ENCODE results near the gene G2E3.

G2E3 gene, protein sequence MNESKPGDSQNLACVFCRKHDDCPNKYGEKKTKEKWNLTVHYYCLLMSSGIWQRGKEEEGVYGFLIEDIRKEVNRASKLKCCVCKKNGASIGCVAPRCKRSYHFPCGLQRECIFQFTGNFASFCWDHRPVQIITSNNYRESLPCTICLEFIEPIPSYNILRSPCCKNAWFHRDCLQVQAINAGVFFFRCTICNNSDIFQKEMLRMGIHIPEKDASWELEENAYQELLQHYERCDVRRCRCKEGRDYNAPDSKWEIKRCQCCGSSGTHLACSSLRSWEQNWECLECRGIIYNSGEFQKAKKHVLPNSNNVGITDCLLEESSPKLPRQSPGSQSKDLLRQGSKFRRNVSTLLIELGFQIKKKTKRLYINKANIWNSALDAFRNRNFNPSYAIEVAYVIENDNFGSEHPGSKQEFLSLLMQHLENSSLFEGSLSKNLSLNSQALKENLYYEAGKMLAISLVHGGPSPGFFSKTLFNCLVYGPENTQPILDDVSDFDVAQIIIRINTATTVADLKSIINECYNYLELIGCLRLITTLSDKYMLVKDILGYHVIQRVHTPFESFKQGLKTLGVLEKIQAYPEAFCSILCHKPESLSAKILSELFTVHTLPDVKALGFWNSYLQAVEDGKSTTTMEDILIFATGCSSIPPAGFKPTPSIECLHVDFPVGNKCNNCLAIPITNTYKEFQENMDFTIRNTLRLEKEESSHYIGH

GRCh38 chr14:30558675-30559555 is at the start of gene G2E3:
TSS of gene G2E3 (plus strand) at chr14:30559158. CDS start at chr14:30581080, 21,922 bp downstream.
- DNase-seq (peak; percentile 87), ATAC-seq (replicated peaks) (peak; percentile 99)
- H3K9me3 Mint-ChIP-seq, result no peaks in the 10 kb centered on the region
- peaks cover 14 to 25% of the 10 kb centered on the region in 2 donors for H3K4me1 Mint-ChIP-seq
- peaks cover 10 to 20% of the 10 kb centered on the region in 2 donors for H3K36me3 Mint-ChIP-seq
- peak within 1 kb of the TSS; percentile 100 for H3K4me3 Mint-ChIP-seq
- no peaks in the 10 kb centered on the region for H3K27me3 Mint-ChIP-seq
- H3K27ac Mint-ChIP-seq, result peak within 1 kb of the TSS; percentile 100

DNA sequence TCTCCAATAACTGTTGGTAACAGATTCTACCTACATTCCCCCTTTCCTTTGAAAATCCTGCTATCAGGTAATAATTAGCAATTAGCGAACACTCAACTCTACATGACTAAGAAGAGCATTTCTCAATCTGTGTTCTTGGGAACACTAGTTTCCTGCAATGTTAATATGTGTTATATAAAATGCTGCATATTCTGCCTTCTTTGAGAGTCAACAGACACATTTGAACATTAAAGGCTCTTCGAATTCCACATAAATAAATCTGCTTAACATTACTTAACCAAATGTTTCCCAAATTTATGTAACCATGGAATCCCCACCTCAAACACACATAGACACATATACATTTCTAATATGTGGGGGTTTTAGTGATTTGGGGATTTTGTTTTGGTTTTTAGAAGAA is 41.2 kb upstream of the G2E3 start:
- peaks cover 0 to 5% of the 10 kb centered on the region in 2 donors for H3K4me1 Mint-ChIP-seq
- H3K4me3 Mint-ChIP-seq, result no peak overlapping the region
- no peak for ATAC-seq (replicated peaks)
- DNase-seq, result no peak
- H3K27ac Mint-ChIP-seq, result no peak overlapping the region
- no peaks in the 10 kb centered on the region for H3K36me3 Mint-ChIP-seq
- H3K9me3 Mint-ChIP-seq, result peaks cover 0 to 4% of the 10 kb centered on the region in 2 donors
- peaks cover 5 to 11% of the 10 kb centered on the region in 2 donors for H3K27me3 Mint-ChIP-seq

GRCh38 chr14:30518867-30519560 is 39.9 kb upstream of the G2E3 start:
- no peak for ATAC-seq (replicated peaks)
- Mint-ChIP-seq H3K27me3 (peaks cover 2 to 8% of the 10 kb centered on the region in 2 donors), H3K9me3 (peaks cover 0 to 2% of the 10 kb centered on the region in 2 donors), H3K36me3 (no peaks in the 10 kb centered on the region), H3K27ac (no peak overlapping the region), H3K4me1 (peaks cover 0 to 5% of the 10 kb centered on the region in 2 donors), H3K4me3 (no peak overlapping the region)
- no peak for DNase-seq

GRCh38 chr14:30519961-30520360 is 39.0 kb upstream of the G2E3 start:
- ATAC-seq (replicated peaks) (no peak), DNase-seq (no peak)
- Mint-ChIP-seq H3K27me3 (no peaks in the 10 kb centered on the region), H3K4me3 (no peak overlapping the region), H3K36me3 (no peaks in the 10 kb centered on the region), H3K9me3 (no peaks in the 10 kb centered on the region), H3K27ac (no peak overlapping the region), H3K4me1 (peaks cover 0 to 5% of the 10 kb centered on the region in 2 donors)

GRCh38 chr14:30520536-30520935 is 38.4 kb upstream of the G2E3 start:
- H3K36me3 Mint-ChIP-seq, result no peaks in the 10 kb centered on the region
- H3K27ac Mint-ChIP-seq, result no peak overlapping the region

GRCh38 chr14:30521899-30522736 is 36.8 kb upstream of the G2E3 start:
- Mint-ChIP-seq H3K4me3 (no peak overlapping the region), H3K27me3 (no peaks in the 10 kb centered on the region), H3K27ac (no peak overlapping the region), H3K9me3 (peaks cover 0 to 1% of the 10 kb centered on the region in 2 donors), H3K4me1 (peaks cover 0 to 5% of the 10 kb centered on the region in 2 donors), H3K36me3 (no peaks in the 10 kb centered on the region)
- DNase-seq (no peak), ATAC-seq (replicated peaks) (no peak)

More at GRCh38 chr14:30520536-30520935, 38.4 kb upstream of the G2E3 start:
- H3K4me1 Mint-ChIP-seq, result peaks cover 0 to 5% of the 10 kb centered on the region in 2 donors
- H3K27me3 Mint-ChIP-seq, result no peaks in the 10 kb centered on the region
- ATAC-seq (replicated peaks), result no peak
- DNase-seq, result no peak
- no peaks in the 10 kb centered on the region for H3K9me3 Mint-ChIP-seq
- no peak overlapping the region for H3K4me3 Mint-ChIP-seq

DNA sequence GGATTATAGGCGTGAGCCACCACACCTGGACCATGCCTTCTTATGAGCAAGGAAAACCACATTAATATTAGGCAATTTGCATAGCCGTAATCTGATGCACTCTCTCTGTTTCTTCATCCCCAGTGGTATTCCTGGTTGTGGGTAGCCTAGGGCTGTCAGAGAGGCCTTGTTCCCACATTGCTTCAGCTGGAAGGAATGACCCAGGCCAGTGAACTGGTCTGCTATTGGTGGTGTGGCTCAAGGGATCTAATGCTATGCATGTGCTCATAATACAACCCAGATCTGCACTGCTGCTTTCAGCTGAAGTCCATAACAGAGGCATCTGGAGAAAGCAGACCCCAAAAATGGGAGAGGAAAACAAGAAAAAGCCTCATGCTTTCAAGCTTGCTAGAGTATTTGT is 33.1 kb upstream of the G2E3 start:
- no peak for DNase-seq
- Mint-ChIP-seq H3K27ac (no peak overlapping the region), H3K36me3 (no peaks in the 10 kb centered on the region), H3K9me3 (peaks cover 0 to 3% of the 10 kb centered on the region in 2 donors), H3K4me1 (peaks cover 0 to 5% of the 10 kb centered on the region in 2 donors), H3K27me3 (no peaks in the 10 kb centered on the region), H3K4me3 (no peak overlapping the region)
- ATAC-seq (replicated peaks), result no peak

DNA sequence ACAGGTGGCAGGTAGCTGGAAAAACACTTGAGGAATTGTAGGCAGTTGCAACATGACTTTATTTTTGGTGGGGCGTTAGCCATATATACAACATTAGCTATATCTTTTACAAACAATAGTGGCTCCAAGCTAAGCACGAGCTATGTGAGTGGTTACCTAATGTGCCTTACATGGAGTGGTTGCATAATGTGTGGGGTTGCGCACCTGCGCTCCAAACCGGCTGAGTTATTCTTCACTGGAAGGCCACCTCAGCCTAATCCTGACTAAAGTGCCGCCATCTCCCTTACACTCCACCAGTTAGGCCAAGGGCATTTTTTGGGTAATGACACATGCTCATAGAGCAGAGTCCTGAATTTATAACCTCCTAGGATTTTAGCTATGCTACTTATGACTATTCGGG is 31.8 kb upstream of the G2E3 start:
- no peak overlapping the region for H3K27ac Mint-ChIP-seq

GRCh38 chr14:30528119-30528518 is 30.8 kb upstream of the G2E3 start:
- DNase-seq (no peak), ATAC-seq (replicated peaks) (no peak)
- Mint-ChIP-seq H3K36me3 (no peaks in the 10 kb centered on the region), H3K4me3 (no peak overlapping the region), H3K27me3 (no peaks in the 10 kb centered on the region), H3K27ac (no peak overlapping the region), H3K4me1 (no peaks in the 10 kb centered on the region), H3K9me3 (peaks cover 0 to 3% of the 10 kb centered on the region in 2 donors)

More for the DNA sequence above, 31.8 kb upstream of the G2E3 start:
- H3K9me3 Mint-ChIP-seq, result peaks cover 0 to 3% of the 10 kb centered on the region in 2 donors
- H3K4me3 Mint-ChIP-seq, result no peak overlapping the region
- H3K36me3 Mint-ChIP-seq, result no peaks in the 10 kb centered on the region
- peaks cover 0 to 1% of the 10 kb centered on the region in 2 donors for H3K4me1 Mint-ChIP-seq
- no peak for ATAC-seq (replicated peaks)
- no peaks in the 10 kb centered on the region for H3K27me3 Mint-ChIP-seq
- no peak for DNase-seq

GRCh38 chr14:30528778-30529642 is 29.9 kb upstream of the G2E3 start:
- ATAC-seq (replicated peaks) (no peak), DNase-seq (no peak)
- no peaks in the 10 kb centered on the region for H3K27me3 Mint-ChIP-seq
- no peaks in the 10 kb centered on the region for H3K4me1 Mint-ChIP-seq
- H3K9me3 Mint-ChIP-seq, result peaks cover 0 to 3% of the 10 kb centered on the region in 2 donors
- H3K4me3 Mint-ChIP-seq, result no peak overlapping the region
- H3K36me3 Mint-ChIP-seq, result no peaks in the 10 kb centered on the region
- H3K27ac Mint-ChIP-seq, result no peak overlapping the region

DNA sequence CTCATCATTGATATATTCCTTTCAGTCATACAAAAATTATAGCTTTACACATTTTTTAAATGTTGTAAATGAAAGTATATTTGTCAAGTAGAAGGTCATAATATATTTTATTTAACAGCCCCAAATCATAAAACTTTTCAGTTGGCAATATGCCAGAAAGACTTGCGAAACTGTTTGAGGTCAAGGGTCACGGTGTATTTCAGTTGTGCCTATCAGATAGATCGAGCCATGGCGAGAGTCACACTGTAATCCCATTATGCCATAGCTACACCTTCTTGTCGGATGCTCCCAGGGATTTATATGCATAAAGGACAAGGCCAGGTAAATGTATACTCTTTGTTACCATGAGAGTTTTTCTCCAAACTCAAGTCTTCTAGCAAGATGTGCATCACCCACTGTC is 26.7 kb upstream of the G2E3 start:
- peaks cover 8 to 12% of the 10 kb centered on the region in 2 donors for H3K27me3 Mint-ChIP-seq
- H3K4me1 Mint-ChIP-seq, result no peaks in the 10 kb centered on the region
- H3K36me3 Mint-ChIP-seq, result no peaks in the 10 kb centered on the region
- H3K4me3 Mint-ChIP-seq, result no peak overlapping the region
- peaks cover 0 to 3% of the 10 kb centered on the region in 2 donors for H3K9me3 Mint-ChIP-seq
- no peak for DNase-seq
- no peak overlapping the region for H3K27ac Mint-ChIP-seq
- no peak for ATAC-seq (replicated peaks)

GRCh38 chr14:30533126-30533525 is 25.8 kb upstream of the G2E3 start:
- H3K27ac Mint-ChIP-seq, result no peak overlapping the region
- H3K36me3 Mint-ChIP-seq, result no peaks in the 10 kb centered on the region
- no peak overlapping the region for H3K4me3 Mint-ChIP-seq
- peaks cover 12 to 16% of the 10 kb centered on the region in 2 donors for H3K27me3 Mint-ChIP-seq
- no peaks in the 10 kb centered on the region for H3K4me1 Mint-ChIP-seq
- ATAC-seq (replicated peaks) (no peak), DNase-seq (no peak)
- H3K9me3 Mint-ChIP-seq, result peaks cover 0 to 1% of the 10 kb centered on the region in 2 donors

Measured in stimulated activated naive B cell treated with anti-CD40 and anti-IgM and Interleukin-4, amounts not matched to agents 10 μg/mL and 1 μg/mL and 100 μg/mL, for 72 hours (primary cell).